Lower leg skin (tissue), 4 donors: Measurements from ENCODE around the gene KAT2B. TPM values are rescaled to one million over a fixed set of nuclear protein-coding genes. Genes with fewer than 3 reads are reported as not detected.

Source experiments
- DNase-seq, 2 donors: peaks; one replicate each; pipeline ENCODE4 v3.0.0-alpha.2; 2019; ENCODE audit warnings: low spot score in 2 of 2
- H3K4me3 ChIP-seq: fragments of 200-600 bp; sonication (generic); 2 replicates; pipeline ENCODE4 v1.5.1; 2017; ENCODE audit warnings: mild to moderate bottlenecking, low read depth; ENCODE audit not compliant: poor library complexity, severe bottlenecking
- POLR2A ChIP-seq, 2 donors: fragments of 450-650 bp; IDR thresholded peaks; one replicate each; pipeline ENCODE4 v1.6.1; 2016 to 2017; ENCODE audit warnings: antibody characterized with exemption in 2 of 2, mild to moderate bottlenecking in 1 of 2, moderate library complexity in 1 of 2
- WGBS, 2 donors: methylation state at CpG; one replicate each; pipeline ENCODE4 v1.1.5; 2018; 5-methylcytosine and 5-hydroxymethylcytosine counted together
- intact Hi-C: fragments of 100-400 bp; cut with DNase I; formaldehyde crosslinking; loops from one replicate; pipeline ENCODE4 v1.15.0; 2023; ENCODE audit warnings: low total_unique reads
- total RNA-seq, 4 donors: library from RNA; depleted of rRNA; stranded (reverse); fragments of >200 nt; gene quantifications; one replicate each; pipeline ENCODE4 v1.1.0, GENCODE V29; 2016
- TF ChIP-seq, protein P1 (sequence below), 3 donors: fragments of 450-650 bp; IDR thresholded peaks; one replicate each; pipeline ENCODE4 v1.5.1; 2016; ENCODE audit warnings: antibody characterized with exemption in 3 of 3, mild to moderate bottlenecking in 3 of 3, moderate library complexity in 2 of 3

KAT2B gene
- total RNA-seq, 4 donors from 2014 or later, result 29.2 to 38.8 (median 31.0) TPM

DNA sequence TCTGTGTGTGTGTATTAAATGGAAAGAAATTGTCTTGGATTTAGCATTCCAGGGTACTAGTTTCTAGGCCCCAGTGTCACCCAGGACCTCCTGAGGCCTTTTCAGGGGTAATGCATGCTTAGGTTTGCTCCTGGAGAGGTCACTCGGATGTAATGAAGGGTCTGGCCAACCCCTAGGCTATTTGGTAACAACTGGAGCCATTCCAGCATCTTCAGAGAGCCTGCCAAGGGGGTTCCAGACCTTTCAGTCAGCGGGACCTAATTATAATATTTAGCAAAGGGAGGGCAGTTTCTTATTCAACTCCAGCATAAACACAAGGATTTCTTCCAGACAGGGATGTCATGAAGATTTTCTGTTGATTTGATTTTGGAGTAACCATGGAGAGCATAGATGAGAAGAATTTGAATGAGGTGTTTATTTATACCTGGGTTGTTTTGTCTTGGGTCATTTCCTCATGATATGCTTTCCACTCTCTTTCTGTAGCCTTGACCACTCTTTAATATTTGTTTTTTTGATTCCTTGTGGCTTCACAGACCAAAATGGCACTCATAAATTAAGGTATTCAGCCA lies 17.4 kb downstream of the KAT2B start:
- no peak overlapping the region for H3K4me3 ChIP-seq
- TF ChIP-seq POLR2A (IDR thresholded peaks at IDR 0.05), result no peak
- TF ChIP-seq, protein P1, sequence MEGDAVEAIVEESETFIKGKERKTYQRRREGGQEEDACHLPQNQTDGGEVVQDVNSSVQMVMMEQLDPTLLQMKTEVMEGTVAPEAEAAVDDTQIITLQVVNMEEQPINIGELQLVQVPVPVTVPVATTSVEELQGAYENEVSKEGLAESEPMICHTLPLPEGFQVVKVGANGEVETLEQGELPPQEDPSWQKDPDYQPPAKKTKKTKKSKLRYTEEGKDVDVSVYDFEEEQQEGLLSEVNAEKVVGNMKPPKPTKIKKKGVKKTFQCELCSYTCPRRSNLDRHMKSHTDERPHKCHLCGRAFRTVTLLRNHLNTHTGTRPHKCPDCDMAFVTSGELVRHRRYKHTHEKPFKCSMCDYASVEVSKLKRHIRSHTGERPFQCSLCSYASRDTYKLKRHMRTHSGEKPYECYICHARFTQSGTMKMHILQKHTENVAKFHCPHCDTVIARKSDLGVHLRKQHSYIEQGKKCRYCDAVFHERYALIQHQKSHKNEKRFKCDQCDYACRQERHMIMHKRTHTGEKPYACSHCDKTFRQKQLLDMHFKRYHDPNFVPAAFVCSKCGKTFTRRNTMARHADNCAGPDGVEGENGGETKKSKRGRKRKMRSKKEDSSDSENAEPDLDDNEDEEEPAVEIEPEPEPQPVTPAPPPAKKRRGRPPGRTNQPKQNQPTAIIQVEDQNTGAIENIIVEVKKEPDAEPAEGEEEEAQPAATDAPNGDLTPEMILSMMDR (IDR thresholded peaks at IDR 0.05), result no peak
- intact Hi-C loops, result no loop called here
- 34 to 41% methylated on average over 2 of the region's 2 CpGs for WGBS, 2 donors
- no peak for DNase-seq

DNA sequence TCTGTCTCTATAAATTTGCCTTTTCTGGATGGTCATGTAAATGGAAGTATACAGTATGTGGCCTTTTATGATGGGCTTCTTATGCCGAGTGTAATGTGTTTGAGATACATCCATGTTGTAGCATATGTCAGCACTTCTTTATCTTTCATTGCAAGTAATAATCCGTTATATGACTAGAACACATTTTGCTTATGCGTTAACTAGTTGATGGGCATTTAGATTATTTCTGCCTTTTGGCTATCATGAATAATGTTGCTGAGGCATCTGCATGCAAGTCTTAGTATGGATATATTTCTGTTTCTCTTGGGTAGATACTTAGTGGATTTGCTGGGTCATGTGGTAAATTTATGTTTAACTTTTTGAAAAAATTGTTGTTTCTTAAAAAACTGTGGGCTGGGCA lies 19.7 kb downstream of the KAT2B start:
- TF ChIP-seq, protein P1 (IDR thresholded peaks at IDR 0.05), result no peak
- TF ChIP-seq POLR2A (IDR thresholded peaks at IDR 0.05), result no peak
- WGBS, 2 donors, result 84 to 90% methylated on average over 3 of the region's 3 CpGs
- H3K4me3 ChIP-seq, result no peak overlapping the region
- DNase-seq, result no peak
- intact Hi-C loops, result no loop called here

DNA sequence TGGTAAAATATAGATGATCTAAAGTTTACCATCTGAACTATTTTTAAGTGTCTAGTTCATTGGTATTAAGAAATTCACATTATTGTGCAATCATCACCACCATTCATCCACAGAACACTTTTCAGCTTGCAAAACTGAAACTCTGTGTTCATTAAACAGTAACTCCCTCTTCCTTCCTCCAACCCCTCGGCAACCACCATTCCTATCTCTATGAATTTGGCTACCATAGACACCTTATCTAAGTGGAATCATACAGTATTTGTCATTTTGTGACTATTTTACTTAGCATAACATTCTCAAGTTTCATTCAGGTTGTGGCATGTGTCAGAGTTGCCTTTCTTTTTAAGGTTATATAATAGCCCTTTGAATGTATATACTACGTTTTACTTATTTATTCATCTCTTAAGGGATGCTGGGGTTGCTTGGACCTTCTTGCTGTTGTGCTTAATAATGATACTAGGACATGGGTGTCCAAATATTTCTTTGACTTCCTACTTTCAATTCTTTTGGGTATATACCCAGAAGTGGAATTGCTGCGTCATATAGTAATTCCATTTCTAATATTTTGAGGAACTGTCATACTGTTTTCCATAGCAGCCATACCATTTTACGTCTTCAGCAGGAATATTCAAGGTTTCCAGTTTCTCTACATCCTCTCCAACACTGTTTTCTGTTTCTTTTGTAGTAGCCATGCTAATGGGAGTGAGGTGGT lies 20.9 kb downstream of the KAT2B start:
- no peak for TF ChIP-seq POLR2A (IDR thresholded peaks at IDR 0.05)
- TF ChIP-seq, protein P1 (IDR thresholded peaks at IDR 0.05), result no peak
- 53 to 55% methylated on average over 4 of the region's 4 CpGs for WGBS, 2 donors
- no peak for DNase-seq
- intact Hi-C loops, result no loop called here
- no peak overlapping the region for H3K4me3 ChIP-seq

DNA sequence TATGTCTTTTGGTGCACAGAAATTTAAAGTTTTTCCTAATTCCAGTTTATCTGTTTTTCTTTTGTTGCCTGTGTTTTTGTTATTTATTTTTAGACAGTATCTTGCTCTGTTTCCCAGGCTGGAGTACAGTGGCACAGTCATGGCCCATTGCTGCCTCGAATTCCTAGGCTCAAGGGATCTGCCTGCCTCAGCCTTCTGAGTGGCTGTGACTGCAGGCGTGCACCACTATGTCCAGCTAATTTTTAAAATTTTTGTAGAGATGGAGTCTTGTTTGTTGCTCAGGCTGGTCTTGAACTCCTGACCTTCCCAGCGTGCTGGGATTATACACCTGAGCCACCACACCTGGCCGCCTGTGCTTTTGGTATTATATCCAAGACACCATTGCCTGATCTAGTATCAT lies 22.8 kb downstream of the KAT2B start:
- no peak overlapping the region for H3K4me3 ChIP-seq
- intact Hi-C loops, result no loop called here
- WGBS, 2 donors, result 63 to 67% methylated on average over 4 of the region's 4 CpGs
- TF ChIP-seq POLR2A (IDR thresholded peaks at IDR 0.05), result no peak
- TF ChIP-seq, protein P1 (IDR thresholded peaks at IDR 0.05), result no peak
- DNase-seq, result no peak

DNA sequence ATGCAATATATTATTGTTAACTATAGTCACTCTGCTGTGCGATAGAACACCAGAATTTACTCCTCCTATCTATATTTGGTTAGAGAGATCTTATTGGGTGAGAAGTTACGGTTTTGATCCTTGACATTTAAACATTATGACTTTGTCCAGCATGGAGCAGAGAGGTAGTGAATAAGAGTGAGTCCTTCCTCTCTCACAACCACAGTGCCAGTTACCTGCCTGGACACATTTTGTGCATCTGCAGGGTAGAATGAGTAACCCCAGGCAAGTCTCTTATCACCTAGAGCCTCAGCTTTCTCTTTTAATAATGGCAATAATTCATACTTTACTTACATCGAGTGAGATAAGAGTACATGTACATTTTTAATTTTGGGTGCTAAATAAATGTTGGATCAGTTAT lies 24.1 kb downstream of the KAT2B start:
- 48 to 60% methylated on average over 3 of the region's 3 CpGs for WGBS, 2 donors
- TF ChIP-seq, protein P1 (IDR thresholded peaks at IDR 0.05), result no peak
- TF ChIP-seq POLR2A (IDR thresholded peaks at IDR 0.05), result no peak
- DNase-seq, result no peak
- intact Hi-C loops, result no loop called here
- no peak overlapping the region for H3K4me3 ChIP-seq
